GM19467 (cell line): ENCODE data around the gene NCAM2.

Experiments used
- ATAC-seq: cut with Tn5 transposase; IDR thresholded peaks from one replicate; pipeline ENCODE4 v1.9.1; 2021; ENCODE audit warnings: mild to moderate bottlenecking, moderate library complexity; ENCODE audit not compliant: unreplicated experiment

NCAM2 gene

GRCh38 chr21:21025742-21026141 is 27.5 kb downstream of the NCAM2 start:
- ATAC-seq, result no peak

GRCh38 chr21:21028275-21028820 is 30.1 kb downstream of the NCAM2 start:
- no peak for ATAC-seq

- ATAC-seq, result no peak
Measured at GRCh38 chr21:21029164-21029563, 31.0 kb downstream of the NCAM2 start.

GRCh38 chr21:21030311-21030710 is 32.1 kb downstream of the NCAM2 start:
- ATAC-seq, result no peak

- ATAC-seq, result no peak
Measured at GRCh38 chr21:21034036-21034435, 35.8 kb downstream of the NCAM2 start.

GRCh38 chr21:21039624-21040170 is 41.5 kb downstream of the NCAM2 start:
- no peak for ATAC-seq

- ATAC-seq, result no peak
Measured at GRCh38 chr21:21045518-21045917, 47.3 kb downstream of the NCAM2 start.

DNA sequence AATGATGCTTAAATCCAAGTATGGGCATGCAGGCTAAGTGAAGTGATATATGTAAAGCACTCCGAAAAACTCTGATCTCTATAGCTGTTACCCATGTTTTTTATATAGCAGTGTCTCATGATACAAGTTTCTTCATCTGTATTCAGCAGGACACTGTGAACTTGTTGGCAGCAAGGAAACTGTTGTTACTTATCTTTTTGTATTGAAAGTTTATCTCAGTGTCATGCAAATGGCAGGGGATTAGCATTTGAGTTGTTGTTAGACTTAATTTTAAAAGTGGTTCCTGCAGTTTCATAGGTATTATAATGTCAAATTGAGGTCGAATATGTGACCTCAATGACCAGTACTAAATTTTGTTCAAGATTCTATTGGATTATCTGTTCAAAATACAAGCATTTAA is 47.9 kb downstream of the NCAM2 start:
- no peak for ATAC-seq

- ATAC-seq, result no peak
Measured at GRCh38 chr21:21051109-21052055, 53.2 kb downstream of the NCAM2 start.

DNA sequence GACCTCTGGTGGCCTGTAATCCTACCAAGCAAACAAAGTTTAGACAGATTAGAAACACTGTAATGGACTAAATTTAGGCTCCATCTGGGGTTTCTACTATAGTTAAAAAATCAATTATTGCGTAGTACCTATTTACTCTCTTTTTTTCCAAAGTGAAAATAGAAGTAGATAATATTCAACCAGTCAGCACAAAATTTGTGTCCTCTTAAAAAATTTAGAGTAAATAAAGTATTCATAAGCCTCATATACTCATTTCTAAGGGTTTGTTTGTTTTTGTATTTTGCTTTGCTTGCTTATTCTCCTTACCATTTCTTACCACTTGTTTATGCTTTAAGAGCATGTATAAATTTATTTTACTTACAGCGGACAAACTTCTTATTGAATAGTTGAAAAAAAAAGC is 54.5 kb downstream of the NCAM2 start:
- ATAC-seq, result no peak

- no peak for ATAC-seq
Measured at GRCh38 chr21:21057349-21058062, 59.3 kb downstream of the NCAM2 start.

GRCh38 chr21:21063828-21064227 is 65.6 kb downstream of the NCAM2 start:
- no peak for ATAC-seq

DNA sequence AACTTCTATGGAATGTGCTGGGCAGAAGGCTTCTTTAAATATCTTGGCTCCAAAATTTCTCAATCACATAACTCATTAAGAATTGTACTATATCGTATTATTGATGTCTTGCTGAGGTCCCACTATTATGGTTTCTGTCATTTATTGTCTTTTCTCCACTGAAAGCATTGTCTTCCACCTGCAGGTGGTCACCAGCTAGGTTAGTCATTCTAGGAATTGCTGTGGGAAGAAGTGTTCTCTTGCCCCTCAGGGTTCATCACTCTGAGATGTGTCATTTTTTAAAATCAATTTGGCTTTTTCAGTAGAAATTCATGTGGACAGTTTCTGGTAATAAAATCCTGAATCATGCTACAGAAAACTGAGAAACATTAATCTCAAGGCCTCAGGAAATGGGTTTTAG is 66.1 kb downstream of the NCAM2 start:
- ATAC-seq, result no peak

DNA sequence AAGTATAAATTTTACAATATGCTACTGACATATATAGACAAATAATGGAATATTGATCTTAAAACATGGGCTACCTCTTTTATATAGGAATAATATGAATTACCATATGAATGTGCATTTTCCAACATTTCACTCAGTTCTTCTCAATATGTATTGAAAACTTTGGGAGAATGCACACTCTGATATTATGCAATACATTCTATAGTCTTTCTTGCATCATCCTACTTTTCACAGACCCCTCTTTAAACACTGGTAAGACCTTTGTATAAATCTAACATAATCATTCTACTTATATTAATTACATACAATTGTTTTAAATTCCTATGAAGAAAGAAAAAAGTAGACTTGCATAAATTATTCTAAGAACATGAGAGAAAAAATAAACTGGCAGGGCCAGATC is 69.2 kb downstream of the NCAM2 start:
- ATAC-seq, result no peak

- no peak for ATAC-seq
Measured at GRCh38 chr21:21074305-21074704, 76.1 kb downstream of the NCAM2 start.

- no peak for ATAC-seq
Measured at GRCh38 chr21:21076051-21076450, 77.8 kb downstream of the NCAM2 start.

GRCh38 chr21:21076491-21076890 is 78.3 kb downstream of the NCAM2 start:
- ATAC-seq, result no peak

GRCh38 chr21:21079646-21080045 is 81.4 kb downstream of the NCAM2 start:
- ATAC-seq, result no peak

DNA sequence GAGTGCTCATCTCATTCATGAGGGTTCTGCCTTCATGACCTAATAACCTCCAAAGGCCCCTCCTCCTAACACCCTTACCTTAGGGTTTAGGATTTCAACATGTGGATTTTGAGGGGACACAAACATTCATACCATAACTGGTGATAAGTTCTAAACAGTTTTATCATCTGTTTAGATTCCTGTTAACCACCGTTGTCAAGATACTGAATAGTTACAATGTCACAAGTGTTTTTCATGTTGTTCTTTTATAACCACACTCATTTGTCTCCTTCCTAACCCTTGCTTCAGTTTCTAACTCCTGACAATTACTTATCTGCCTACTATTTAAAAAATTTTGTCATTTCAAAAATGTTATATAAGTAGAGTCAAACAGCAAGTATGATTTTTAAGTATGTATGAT is 86.0 kb downstream of the NCAM2 start:
- ATAC-seq, result no peak

- no peak for ATAC-seq
Measured at GRCh38 chr21:21085206-21085605, 87.0 kb downstream of the NCAM2 start.

GRCh38 chr21:21096956-21097355 is 98.7 kb downstream of the NCAM2 start:
- ATAC-seq, result no peak

- no peak for ATAC-seq
Measured at GRCh38 chr21:21097466-21097865, 99.3 kb downstream of the NCAM2 start.
